HepG2 (cell line): ENCODE results near the gene GDF9. TPM values are rescaled to one million over a fixed set of nuclear protein-coding genes. Genes with fewer than 3 reads are reported as not detected.

Source experiments
- CCAR2 ChIP-seq: fragments of 200-400 bp; formaldehyde crosslinking; optimal IDR thresholded peaks from 2 replicates; pipeline ENCODE3; 2018; ENCODE audit warnings: low read depth, mild to moderate bottlenecking, low read length, moderate library complexity
- CREB3 ChIP-seq: sonication (generic); formaldehyde crosslinking; IDR thresholded peaks from 2 replicates; pipeline ENCODE4 v1.5.0; 2020; ENCODE audit warnings: missing genetic modification reagents
- ETV5 ChIP-seq: IDR thresholded peaks from 2 replicates; pipeline ENCODE4 v1.6.1; 2018; ENCODE audit warnings: missing biosample characterization, missing genetic modification reagents, inconsistent platforms, borderline replicate concordance
- HMGXB3 ChIP-seq: sonication (generic); formaldehyde crosslinking; IDR thresholded peaks from 2 replicates; pipeline ENCODE4 v1.4.0; 2020; ENCODE audit warnings: missing genetic modification reagents, borderline replicate concordance
- IRF1 ChIP-seq: sonication (generic); formaldehyde crosslinking; IDR thresholded peaks from 2 replicates; pipeline ENCODE4 v1.4.0; 2020; ENCODE audit warnings: low read depth, mild to moderate bottlenecking, missing genetic modification reagents
- IRF9 ChIP-seq: sonication (generic); formaldehyde crosslinking; IDR thresholded peaks from 2 replicates; pipeline ENCODE4 v1.8.0; 2022; ENCODE audit warnings: missing genetic modification reagents, mild to moderate bottlenecking, borderline replicate concordance
- MAX ChIP-seq: IDR thresholded peaks from 2 replicates; pipeline ENCODE4 v1.6.1; 2012; ENCODE audit warnings: inconsistent platforms
- MBNL3 ChIP-seq: fragments of 250-450 bp; sonication (Bioruptor Pico); conservative IDR thresholded peaks from 2 replicates; pipeline ENCODE4 v1.8.0; 2022; ENCODE audit warnings: mild to moderate bottlenecking, inconsistent platforms
- MED1 ChIP-seq: sonication (generic); formaldehyde crosslinking; IDR thresholded peaks from 2 replicates; pipeline ENCODE4 v1.4.0; 2020; ENCODE audit warnings: missing genetic modification reagents
- MTA1 ChIP-seq: sonication (generic); formaldehyde crosslinking; IDR thresholded peaks from 2 replicates; pipeline ENCODE4 v1.4.0; 2020; ENCODE audit warnings: missing genetic modification reagents, mild to moderate bottlenecking, borderline replicate concordance
- ZNF234 ChIP-seq: sonication (generic); formaldehyde crosslinking; conservative IDR thresholded peaks from 2 replicates; pipeline ENCODE4 v1.5.1; 2020; ENCODE audit warnings: mild to moderate bottlenecking, missing genetic modification reagents
- ZNF333 ChIP-seq: sonication (generic); formaldehyde crosslinking; IDR thresholded peaks from 2 replicates; pipeline ENCODE4 v1.4.0; 2020; ENCODE audit warnings: mild to moderate bottlenecking, missing genetic modification reagents, borderline replicate concordance
- ZNF530 ChIP-seq: sonication (generic); formaldehyde crosslinking; IDR thresholded peaks from 2 replicates; pipeline ENCODE4 v1.5.0; 2020; ENCODE audit warnings: low read depth, mild to moderate bottlenecking, missing genetic modification reagents
- polyA plus RNA-seq, 8 experiments: library from polyadenylated mRNA; depleted of rRNA in 3 of 8; stranded (reverse) in 7 of 8; unstranded in 1 of 8; fragments of >200 nt; fragmentation: Illumina TruSeq in 4 of 8; extraction: Trizol in 4 of 8; gene quantifications; 2 replicates each; pipeline versions ENCODE4 v1.2.1 to v1.2.3, GENCODE V29; 2011 to 2016; ENCODE audit warnings: low read depth in 4 of 8, missing spikeins in 1 of 8, mixed read lengths in 1 of 8; ENCODE audit not compliant: insufficient read depth in 1 of 8
- total RNA-seq, 5 experiments: library from RNA; depleted of rRNA; stranded (reverse); fragments of >200 nt; fragmentation: Illumina TruSeq; extraction: Trizol; gene quantifications; 2 replicates each; pipeline ENCODE4 v1.2.3, GENCODE V29; 2016; ENCODE audit warnings: low read depth in 1 of 5
- TF ChIP-seq, protein P1 (sequence below): sonication (generic); formaldehyde crosslinking; IDR thresholded peaks from 2 replicates; pipeline ENCODE4 v1.9.0; 2022; ENCODE audit warnings: low read depth, missing genetic modification reagents
- TF ChIP-seq, protein P2 (sequence below): sonication (generic); formaldehyde crosslinking; IDR thresholded peaks from 2 replicates; pipeline ENCODE4 v1.4.0; 2020; ENCODE audit warnings: missing genetic modification reagents

The GDF9 gene
- total and polyA plus RNA-seq, 2 of the 13 experiments (the other 11 are each of a cell fraction or from before 2014, with no cell fraction given) = 0.33 to 0.38 TPM

DNA sequence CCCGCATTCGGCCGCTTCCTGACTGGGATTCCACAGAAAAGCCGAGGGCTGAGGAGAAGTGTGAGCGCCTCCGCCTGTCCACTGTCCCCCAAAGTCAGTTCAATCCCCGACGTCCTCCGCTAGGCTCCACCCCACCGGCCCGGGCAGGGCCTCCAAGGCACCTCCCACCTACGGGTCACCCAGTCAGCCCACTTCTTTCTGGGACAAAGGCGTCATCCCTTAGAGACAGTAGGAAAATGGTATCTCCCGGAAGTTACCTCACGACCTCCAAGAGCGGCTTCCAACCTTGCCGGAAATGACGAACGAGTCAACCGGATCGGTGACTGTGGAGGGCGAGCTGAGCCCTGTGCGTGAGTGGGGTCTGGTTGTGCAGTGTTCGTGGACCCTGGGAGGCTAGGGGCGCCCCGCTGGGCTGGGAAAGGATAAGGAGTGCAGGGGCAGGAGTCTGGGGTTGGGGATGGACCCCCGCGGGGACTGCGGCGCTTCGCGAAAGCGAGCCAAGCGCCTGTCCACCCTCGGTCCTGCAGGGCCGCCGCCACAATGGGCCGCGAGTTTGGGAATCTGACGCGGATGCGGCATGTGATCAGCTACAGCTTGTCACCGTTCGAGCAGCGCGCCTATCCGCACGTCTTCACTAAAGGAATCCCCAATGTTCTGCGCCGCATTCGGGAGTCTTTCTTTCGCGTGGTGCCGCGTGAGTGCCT lies at the start of gene GDF9, which contains the start of gene UQCRQ (continued):
- TF ChIP-seq, protein P1, sequence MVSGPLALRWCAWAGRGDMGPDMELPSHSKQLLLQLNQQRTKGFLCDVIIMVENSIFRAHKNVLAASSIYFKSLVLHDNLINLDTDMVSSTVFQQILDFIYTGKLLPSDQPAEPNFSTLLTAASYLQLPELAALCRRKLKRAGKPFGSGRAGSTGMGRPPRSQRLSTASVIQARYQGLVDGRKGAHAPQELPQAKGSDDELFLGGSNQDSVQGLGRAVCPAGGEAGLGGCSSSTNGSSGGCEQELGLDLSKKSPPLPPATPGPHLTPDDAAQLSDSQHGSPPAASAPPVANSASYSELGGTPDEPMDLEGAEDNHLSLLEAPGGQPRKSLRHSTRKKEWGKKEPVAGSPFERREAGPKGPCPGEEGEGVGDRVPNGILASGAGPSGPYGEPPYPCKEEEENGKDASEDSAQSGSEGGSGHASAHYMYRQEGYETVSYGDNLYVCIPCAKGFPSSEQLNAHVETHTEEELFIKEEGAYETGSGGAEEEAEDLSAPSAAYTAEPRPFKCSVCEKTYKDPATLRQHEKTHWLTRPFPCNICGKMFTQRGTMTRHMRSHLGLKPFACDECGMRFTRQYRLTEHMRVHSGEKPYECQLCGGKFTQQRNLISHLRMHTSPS (CRISPR knock-in tag) = 0 out of 2 replicates have a peak, but pooled peaks have one; percentile 31
- no peak for TF ChIP-seq ZNF530 (CRISPR knock-in tag)
- TF ChIP-seq ZNF333 (CRISPR knock-in tag) = 0 out of 2 replicates have a peak, but pooled peaks have one; percentile 22
- TF ChIP-seq, protein P2, sequence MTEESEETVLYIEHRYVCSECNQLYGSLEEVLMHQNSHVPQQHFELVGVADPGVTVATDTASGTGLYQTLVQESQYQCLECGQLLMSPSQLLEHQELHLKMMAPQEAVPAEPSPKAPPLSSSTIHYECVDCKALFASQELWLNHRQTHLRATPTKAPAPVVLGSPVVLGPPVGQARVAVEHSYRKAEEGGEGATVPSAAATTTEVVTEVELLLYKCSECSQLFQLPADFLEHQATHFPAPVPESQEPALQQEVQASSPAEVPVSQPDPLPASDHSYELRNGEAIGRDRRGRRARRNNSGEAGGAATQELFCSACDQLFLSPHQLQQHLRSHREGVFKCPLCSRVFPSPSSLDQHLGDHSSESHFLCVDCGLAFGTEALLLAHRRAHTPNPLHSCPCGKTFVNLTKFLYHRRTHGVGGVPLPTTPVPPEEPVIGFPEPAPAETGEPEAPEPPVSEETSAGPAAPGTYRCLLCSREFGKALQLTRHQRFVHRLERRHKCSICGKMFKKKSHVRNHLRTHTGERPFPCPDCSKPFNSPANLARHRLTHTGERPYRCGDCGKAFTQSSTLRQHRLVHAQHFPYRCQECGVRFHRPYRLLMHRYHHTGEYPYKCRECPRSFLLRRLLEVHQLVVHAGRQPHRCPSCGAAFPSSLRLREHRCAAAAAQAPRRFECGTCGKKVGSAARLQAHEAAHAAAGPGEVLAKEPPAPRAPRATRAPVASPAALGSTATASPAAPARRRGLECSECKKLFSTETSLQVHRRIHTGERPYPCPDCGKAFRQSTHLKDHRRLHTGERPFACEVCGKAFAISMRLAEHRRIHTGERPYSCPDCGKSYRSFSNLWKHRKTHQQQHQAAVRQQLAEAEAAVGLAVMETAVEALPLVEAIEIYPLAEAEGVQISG (CRISPR knock-in tag) = peak; percentile 95
- TF ChIP-seq CREB3 (CRISPR knock-in tag) = no peak
- no peak for TF ChIP-seq ZNF234
- TF ChIP-seq CCAR2 = no peak
- no peak; the same call in 1 of the 2 replicates for TF ChIP-seq MTA1 (CRISPR knock-in tag)
- TF ChIP-seq MAX = peak; percentile 82; the same call in 1 of the 2 replicates
- peak; percentile 68 for TF ChIP-seq ETV5 (CRISPR knock-in tag)
- TF ChIP-seq IRF1 (CRISPR knock-in tag) = no peak
- TF ChIP-seq MBNL3 = no peak
- peak; percentile 76; the same call in 1 of the 2 replicates for TF ChIP-seq HMGXB3 (CRISPR knock-in tag)
- TF ChIP-seq MED1 (CRISPR knock-in tag) = peak; percentile 92
- peak; percentile 59 for TF ChIP-seq IRF9 (CRISPR knock-in tag)
